CD4-positive, alpha-beta T cell (primary cell): Measurements from ENCODE around the gene GALNT10. TPM values are rescaled to one million over a fixed set of nuclear protein-coding genes. Genes with fewer than 3 reads are reported as not detected.

Experiments used
- ATAC-seq: fragments of 200-7000 bp; cut with Tn5 transposase; one replicate; pipeline ENCODE4 v1.10.0; 2022; ENCODE audit warnings: mild to moderate bottlenecking; ENCODE audit not compliant: poor library complexity
- CTCF ChIA-PET: fragments of 350-600 bp; sonication (Branson Sonifier 250); formaldehyde crosslinking; loops from one replicate; lab custom pipeline; 2021; ENCODE audit warnings: antibody characterized with exemption, inconsistent platforms; lab: Charles Lee
- POLR2A ChIA-PET: fragments of 350-600 bp; sonication (Branson Sonifier 250); formaldehyde crosslinking; loops from one replicate; lab custom pipeline; 2021; ENCODE audit warnings: antibody characterized with exemption, inconsistent platforms; lab: Charles Lee
- DNase-seq, 14 experiments: peaks; one replicate each; pipeline ENCODE4 v3.0.0-alpha.2; 2013 to 2020; ENCODE audit warnings: mixed read lengths in 2 of 14
- H3K27ac ChIP-seq, 2 donors: one replicate each; pipeline versions ENCODE4 v1.5.1 to v1.7.0; 2013; ENCODE audit warnings: low read length in 2 of 2, low read depth in 1 of 2, mild to moderate bottlenecking in 1 of 2
- H3K27me3 ChIP-seq, 2 experiments: 1 replicate in 1 of 2; 2 replicates in 1 of 2; pipeline versions ENCODE4 v1.6.1 to v1.7.0; 2013; ENCODE audit warnings: low read length in 2 of 2, control low read depth in 1 of 2, mild to moderate bottlenecking in 1 of 2, moderate library complexity in 1 of 2; ENCODE audit not compliant: insufficient read depth in 2 of 2, control insufficient read depth in 1 of 2
- H3K36me3 ChIP-seq: one replicate; pipeline ENCODE4 v1.6.1; 2013; ENCODE audit warnings: low read length, control low read depth; ENCODE audit not compliant: insufficient read depth
- H3K4me1 ChIP-seq: one replicate; pipeline ENCODE4 v1.6.1; 2013; ENCODE audit warnings: low read length, control low read depth; ENCODE audit not compliant: insufficient read depth
- H3K4me3 ChIP-seq: one replicate; pipeline ENCODE4 v1.5.1; 2013; ENCODE audit warnings: mild to moderate bottlenecking, low read length, moderate library complexity
- H3K9me3 ChIP-seq, 2 experiments: 1 replicate in 1 of 2; 2 replicates in 1 of 2; pipeline versions ENCODE4 v1.6.1 to v1.7.0; 2013; ENCODE audit warnings: low read length in 2 of 2, mild to moderate bottlenecking in 2 of 2, control low read depth in 1 of 2, moderate library complexity in 1 of 2; ENCODE audit not compliant: control insufficient read depth in 1 of 2, insufficient read depth in 1 of 2
- H3K27ac Mint-ChIP-seq: one replicate; pipeline ENCODE4 v1.8.0; 2020; ENCODE audit warnings: mixed read lengths
- H3K27me3 Mint-ChIP-seq: one replicate; pipeline ENCODE4 v1.8.0; 2021; ENCODE audit warnings: mixed read lengths
- H3K36me3 Mint-ChIP-seq: one replicate; pipeline ENCODE4 v1.8.0; 2021; ENCODE audit warnings: low read depth, mixed read lengths
- H3K4me1 Mint-ChIP-seq: one replicate; pipeline ENCODE4 v1.8.0; 2021; ENCODE audit warnings: low read depth, mixed read lengths
- H3K4me3 Mint-ChIP-seq: one replicate; pipeline ENCODE4 v1.8.0; 2020; ENCODE audit warnings: mild to moderate bottlenecking, mixed read lengths
- H3K9me3 Mint-ChIP-seq: one replicate; pipeline ENCODE4 v1.8.0; 2020; ENCODE audit warnings: mixed read lengths
- intact Hi-C, 2 experiments: fragments of 100-400 bp; cut with DNase I in 1 of 2; cut with micrococcal nuclease in 1 of 2; formaldehyde crosslinking; loops; one replicate each; pipeline versions ENCODE4 v1.15.1 to v1.9.0; 2023 to 2025; cut with DNase I, micrococcal nuclease
- total RNA-seq, 174 experiments: library from RNA in 2 of 174; stranded (reverse) in 2 of 174; gene quantifications; one replicate each; pipeline ENCODE4 v1.2.3 and lab custom pipeline; 2021 to 2026
- TF ChIP-seq, protein P1 (sequence below): fragments of 200-600 bp; IDR thresholded peaks from one replicate; pipeline ENCODE4 v1.8.0; 2022; ENCODE audit warnings: antibody characterized with exemption, mild to moderate bottlenecking

GALNT10 gene
- total RNA-seq, 2 experiments from 2014 or later = 21.7 to 23.0 TPM

DNA sequence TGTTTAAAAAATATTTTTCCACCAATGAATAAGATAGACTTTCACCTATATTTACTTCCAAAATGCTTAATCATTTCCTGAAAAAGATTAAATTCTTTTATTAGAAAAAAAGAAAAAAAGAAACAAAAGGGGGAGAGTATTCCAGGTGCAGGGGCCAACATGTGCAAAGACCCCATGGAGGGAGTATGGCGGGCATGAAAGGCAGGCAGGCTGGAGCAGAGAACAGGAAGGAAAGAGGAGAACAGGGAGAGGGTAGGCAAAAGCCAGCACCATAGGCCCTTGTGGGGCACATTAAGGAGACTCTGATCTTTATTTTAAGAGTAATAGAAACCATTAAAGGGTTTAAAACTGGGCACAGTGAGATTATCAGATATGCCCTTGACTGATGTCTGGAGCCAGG, 238.8 kb downstream of the GALNT10 start:
- Mint-ChIP-seq H3K4me1 (no peaks in the 10 kb centered on the region), H3K36me3 (peaks cover 24% of the 10 kb centered on the region), H3K27ac (no peak overlapping the region), H3K9me3 (no peaks in the 10 kb centered on the region), H3K4me3 (no peak overlapping the region), H3K27me3 (no peaks in the 10 kb centered on the region)
- POLR2A ChIA-PET = no interaction called here
- no peak overlapping the region for H3K4me3 ChIP-seq
- H3K9me3 ChIP-seq = no peaks in the 10 kb centered on the region
- ATAC-seq (no peak), DNase-seq (no peak)
- H3K27ac ChIP-seq = no peak overlapping the region
- H3K27me3 ChIP-seq = no peaks in the 10 kb centered on the region
- H3K36me3 ChIP-seq = peaks cover under 1% of the 10 kb centered on the region
- no peaks in the 10 kb centered on the region for H3K4me1 ChIP-seq
- TF ChIP-seq, protein P1, sequence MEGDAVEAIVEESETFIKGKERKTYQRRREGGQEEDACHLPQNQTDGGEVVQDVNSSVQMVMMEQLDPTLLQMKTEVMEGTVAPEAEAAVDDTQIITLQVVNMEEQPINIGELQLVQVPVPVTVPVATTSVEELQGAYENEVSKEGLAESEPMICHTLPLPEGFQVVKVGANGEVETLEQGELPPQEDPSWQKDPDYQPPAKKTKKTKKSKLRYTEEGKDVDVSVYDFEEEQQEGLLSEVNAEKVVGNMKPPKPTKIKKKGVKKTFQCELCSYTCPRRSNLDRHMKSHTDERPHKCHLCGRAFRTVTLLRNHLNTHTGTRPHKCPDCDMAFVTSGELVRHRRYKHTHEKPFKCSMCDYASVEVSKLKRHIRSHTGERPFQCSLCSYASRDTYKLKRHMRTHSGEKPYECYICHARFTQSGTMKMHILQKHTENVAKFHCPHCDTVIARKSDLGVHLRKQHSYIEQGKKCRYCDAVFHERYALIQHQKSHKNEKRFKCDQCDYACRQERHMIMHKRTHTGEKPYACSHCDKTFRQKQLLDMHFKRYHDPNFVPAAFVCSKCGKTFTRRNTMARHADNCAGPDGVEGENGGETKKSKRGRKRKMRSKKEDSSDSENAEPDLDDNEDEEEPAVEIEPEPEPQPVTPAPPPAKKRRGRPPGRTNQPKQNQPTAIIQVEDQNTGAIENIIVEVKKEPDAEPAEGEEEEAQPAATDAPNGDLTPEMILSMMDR = no peak
- intact Hi-C loops = no loop called here
- CTCF ChIA-PET = no interaction called here

DNA sequence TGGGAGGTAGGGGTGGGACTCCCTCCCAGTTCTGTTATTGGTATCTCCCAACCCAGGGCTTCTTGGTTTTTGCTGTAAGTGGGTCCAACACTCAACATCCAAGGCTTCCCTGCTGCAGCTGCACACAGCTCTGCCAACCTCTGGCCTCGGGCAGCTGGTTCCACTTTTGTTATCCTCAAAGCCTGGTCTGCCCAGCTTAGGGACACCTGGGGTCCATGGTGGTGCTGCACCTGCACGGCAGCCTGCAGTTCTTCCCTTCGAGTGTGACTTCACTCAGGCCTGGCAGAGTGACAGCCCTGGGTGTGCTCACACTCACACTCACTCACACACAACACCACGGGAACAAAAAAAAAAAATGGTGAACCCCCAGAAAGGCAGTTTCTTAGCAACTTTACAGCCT, 239.9 kb downstream of the GALNT10 start:
- CTCF ChIA-PET = no interaction called here
- intact Hi-C loops = loop anchor here in 1 of 2 experiments (5.0 kb wide), 1 partner anchor 317 kb away; no protein-coding TSS in a partner anchor
- Mint-ChIP-seq H3K9me3 (no peaks in the 10 kb centered on the region), H3K36me3 (peaks cover 27% of the 10 kb centered on the region), H3K27ac (no peak overlapping the region), H3K27me3 (no peaks in the 10 kb centered on the region), H3K4me1 (no peaks in the 10 kb centered on the region), H3K4me3 (no peak overlapping the region)
- H3K27ac ChIP-seq = no peak overlapping the region
- POLR2A ChIA-PET = no interaction called here
- DNase-seq (no peak), ATAC-seq (no peak)
- H3K27me3 ChIP-seq = no peaks in the 10 kb centered on the region
- no peak overlapping the region for H3K4me3 ChIP-seq
- H3K9me3 ChIP-seq = no peaks in the 10 kb centered on the region
- no peaks in the 10 kb centered on the region for H3K4me1 ChIP-seq
- TF ChIP-seq, protein P1 = no peak
- H3K36me3 ChIP-seq = peaks cover 10% of the 10 kb centered on the region

DNA sequence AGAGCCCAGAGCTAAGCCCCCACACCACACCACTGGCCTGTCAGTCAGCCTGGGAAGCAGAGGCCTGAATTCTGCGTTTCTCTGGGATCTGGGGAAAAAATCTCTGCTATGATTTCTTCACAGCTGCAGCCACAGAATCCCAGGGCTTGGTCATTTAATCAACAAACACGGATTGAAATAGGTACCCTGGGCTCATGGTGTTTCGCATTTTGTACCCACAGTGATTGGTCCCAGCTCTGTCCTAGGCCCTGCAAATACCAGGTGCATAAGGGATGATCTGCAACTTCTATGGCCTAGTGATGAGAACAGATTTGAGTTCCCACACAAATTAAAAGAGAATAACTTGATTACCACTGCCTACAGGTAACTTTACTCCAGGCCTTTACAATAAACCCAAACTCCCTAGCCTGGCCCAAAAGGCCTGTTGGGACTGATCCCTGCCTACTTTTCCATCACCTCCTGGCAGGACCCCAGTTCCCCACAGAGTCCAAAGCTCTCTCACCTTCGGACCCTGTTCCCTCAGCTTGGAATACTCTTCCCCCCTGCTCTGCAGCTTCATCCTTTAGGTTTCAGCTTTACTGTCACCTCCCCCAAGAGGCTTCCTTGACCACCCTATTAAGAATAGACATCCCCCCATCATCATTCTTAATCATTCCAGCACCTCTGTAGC, 240.6 kb downstream of the GALNT10 start:
- Mint-ChIP-seq H3K36me3 (peaks cover 33% of the 10 kb centered on the region), H3K4me3 (no peak overlapping the region), H3K9me3 (no peaks in the 10 kb centered on the region), H3K27ac (no peak overlapping the region), H3K4me1 (no peaks in the 10 kb centered on the region), H3K27me3 (no peaks in the 10 kb centered on the region)
- Histone ChIP-seq H3K36me3 (peaks cover 16% of the 10 kb centered on the region), H3K4me1 (no peaks in the 10 kb centered on the region), H3K4me3 (no peak overlapping the region), H3K27me3 (no peaks in the 10 kb centered on the region), H3K9me3 (no peaks in the 10 kb centered on the region), H3K27ac (no peak overlapping the region)
- ChIA-PET POLR2A (no interaction called here), CTCF (no interaction called here)
- TF ChIP-seq, protein P1 = no peak
- ATAC-seq (no peak), DNase-seq (no peak)
- intact Hi-C loops = loop anchor here in 1 of 2 experiments (5.0 kb wide), 1 partner anchor 316 kb away; no protein-coding TSS in a partner anchor
